HG02852 (cell line): ENCODE measurements around the gene ZBTB14.

Source experiments
- ATAC-seq: cut with Tn5 transposase; IDR thresholded peaks from one replicate; pipeline ENCODE4 v1.9.1; 2021; ENCODE audit warnings: mild to moderate bottlenecking, moderate library complexity; ENCODE audit not compliant: unreplicated experiment

Gene ZBTB14

DNA sequence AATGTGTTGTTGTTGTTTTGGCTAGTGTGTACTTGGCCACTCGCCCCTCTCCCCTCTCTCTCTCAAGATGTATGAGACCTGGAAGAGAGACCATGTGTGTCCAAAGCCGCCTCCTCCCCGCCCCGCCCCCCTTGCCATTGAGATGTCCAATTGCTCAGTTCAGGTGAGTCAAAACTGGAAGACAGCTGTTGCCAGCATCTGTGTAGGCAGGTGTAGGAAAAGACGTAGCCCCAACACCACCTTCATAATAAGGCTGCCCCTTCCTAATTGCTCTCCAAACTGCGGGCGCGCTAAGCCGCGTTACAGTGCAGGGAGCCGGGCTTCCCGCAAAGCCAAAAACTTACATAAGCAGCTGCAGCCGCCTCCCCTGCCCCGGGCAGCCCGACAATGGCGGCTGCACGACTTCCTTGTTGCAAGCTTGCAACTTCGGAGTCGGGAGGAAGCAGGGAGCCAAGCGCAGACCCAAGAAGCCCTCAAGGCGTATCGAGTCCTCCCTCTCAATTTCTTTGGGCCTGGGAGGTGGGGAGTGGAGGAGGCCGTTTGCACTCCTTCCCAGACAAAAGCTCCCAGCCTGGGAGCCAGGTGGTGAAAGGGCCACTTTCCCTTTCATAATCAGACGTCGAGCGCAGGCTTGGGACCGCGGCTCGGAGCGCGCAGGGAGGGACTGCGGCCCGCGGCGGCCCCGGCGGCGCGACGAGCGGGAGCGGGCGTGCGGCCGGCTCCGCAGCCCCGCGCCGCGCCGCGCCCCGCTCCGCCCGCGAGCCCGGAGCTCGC lies 882 bp downstream of the ZBTB14 start:
- peak; percentile 25 for ATAC-seq

DNA sequence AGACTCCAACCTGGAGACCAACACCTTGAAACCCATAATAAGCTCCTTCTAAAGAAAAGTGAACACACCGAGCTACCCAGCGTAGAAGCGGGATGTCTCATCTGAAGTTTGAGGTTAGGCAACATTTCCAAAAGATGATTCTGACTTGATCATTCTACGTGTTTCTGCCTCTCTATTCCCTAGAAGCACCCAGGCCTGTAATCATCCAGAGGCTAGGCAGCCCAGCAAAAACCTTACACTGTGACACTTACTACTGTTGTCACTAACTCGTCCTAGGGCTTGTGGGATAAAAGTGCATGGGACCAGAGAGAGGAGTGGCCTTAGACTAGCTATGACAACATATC lies 1.4 kb downstream of the ZBTB14 start:
- no peak for ATAC-seq

DNA sequence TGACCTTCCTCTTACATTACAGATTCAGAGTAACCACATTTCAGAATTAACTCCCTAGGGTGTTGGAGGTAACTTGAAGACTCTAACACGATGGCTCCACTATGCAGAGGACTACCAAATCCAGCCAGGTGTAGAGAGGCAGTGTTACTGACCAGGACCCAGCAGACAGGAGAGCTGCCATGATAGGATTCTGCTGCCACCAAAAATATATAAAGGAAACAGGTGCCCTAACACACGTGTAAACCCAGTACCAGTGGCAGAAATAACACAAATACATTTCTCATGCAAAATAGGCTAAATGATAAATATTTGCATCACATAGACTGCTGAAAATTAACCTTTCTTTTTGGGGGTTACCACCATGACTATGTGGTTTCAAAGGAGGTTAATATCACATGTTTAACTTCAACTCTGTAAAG lies 7.0 kb downstream of the ZBTB14 start:
- peak; percentile 62 for ATAC-seq

DNA sequence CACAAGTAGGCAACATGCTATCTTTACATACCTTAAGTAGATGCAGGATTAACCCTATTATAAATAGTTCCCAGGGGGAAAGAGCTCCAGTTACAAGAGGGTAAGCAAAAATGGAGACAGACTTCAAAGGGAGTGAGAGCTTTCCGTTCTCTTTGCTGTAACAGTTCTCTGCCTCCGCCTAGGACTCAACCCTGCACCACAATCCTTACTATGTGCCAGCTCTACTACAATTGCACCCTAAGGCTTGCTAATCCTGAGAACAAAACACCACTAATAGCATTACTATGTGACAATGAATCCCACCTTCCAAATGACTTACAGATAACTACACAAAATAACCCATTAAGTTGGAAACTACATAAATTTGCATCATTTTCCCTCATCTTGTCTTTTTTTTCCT lies 7.7 kb downstream of the ZBTB14 start:
- no peak for ATAC-seq

DNA sequence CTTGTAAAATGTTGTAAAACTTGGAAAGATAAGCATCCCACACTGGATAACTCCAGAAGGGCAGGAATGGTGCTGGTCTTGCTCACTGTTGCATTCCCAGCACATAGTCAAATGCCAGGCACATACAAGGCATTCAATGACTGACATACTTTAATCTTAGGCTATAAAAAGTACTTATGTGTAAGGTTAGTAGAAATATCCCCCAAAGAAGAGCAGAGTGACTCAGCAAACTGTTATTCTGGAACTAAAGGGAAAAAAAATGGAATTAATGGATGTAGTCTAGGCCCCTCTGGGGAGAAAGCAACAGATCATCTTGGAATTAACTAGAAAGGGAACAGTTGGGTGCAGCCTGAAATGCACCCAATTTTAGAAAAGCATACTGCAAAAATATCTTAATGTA lies 9.0 kb downstream of the ZBTB14 start:
- ATAC-seq: no peak

DNA sequence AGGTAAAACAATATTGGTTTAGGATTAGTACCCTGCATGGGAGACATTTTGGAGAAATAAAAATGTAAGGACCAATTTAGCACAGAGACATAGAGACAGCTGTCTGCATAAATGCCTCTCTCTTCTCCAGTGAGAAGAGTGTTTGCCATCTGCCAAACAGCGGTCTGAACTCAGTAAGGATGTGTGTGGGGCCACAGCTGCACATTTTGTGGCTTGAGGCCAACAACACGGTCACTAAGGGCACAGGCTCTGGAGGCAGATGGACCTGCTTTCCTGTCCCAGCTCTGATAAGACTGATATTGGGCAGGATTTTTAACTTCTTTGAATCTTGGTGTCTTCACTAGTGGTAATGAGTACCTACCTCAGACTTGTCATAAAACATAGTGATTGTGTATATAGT lies 10.2 kb downstream of the ZBTB14 start:
- ATAC-seq: no peak

DNA sequence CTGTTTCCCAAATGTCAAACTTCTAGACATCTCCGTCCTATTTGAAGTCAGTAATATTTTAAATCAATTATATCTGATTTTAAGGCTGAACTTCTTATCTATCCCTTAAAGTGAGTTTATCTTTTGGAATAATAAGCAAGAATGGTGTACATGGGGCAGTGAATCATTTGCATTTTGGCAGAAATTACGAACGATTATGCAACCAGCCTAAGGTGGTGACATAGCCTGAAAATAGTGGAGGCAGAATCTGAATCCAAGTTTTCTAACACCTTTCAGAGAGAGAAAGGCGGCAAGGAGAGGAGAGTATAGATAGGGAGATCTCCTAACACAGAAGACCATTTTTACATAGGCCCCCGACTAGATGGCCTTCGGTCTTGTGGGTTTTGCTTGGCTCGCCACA lies 10.7 kb downstream of the ZBTB14 start:
- no peak for ATAC-seq

DNA sequence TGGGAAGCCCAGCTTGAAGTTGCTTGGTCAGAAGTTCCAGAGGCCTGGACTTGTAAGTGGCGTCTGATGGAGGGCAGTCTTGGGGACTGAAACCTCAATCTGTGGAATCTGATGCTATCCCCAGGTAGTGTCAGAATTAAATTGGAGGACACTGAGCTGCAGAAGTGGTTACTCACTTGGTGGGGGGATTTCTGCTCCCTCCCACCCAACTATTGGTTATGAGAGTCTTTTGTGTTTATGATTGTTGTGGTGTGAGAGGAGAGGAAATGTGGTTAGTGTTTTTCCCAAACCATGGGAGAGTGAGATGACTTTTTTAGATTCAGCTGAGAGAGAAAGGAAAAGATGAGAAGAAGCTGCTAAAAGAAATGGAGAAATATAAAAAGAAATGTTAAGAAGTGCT lies 12.8 kb downstream of the ZBTB14 start:
- no peak for ATAC-seq

DNA sequence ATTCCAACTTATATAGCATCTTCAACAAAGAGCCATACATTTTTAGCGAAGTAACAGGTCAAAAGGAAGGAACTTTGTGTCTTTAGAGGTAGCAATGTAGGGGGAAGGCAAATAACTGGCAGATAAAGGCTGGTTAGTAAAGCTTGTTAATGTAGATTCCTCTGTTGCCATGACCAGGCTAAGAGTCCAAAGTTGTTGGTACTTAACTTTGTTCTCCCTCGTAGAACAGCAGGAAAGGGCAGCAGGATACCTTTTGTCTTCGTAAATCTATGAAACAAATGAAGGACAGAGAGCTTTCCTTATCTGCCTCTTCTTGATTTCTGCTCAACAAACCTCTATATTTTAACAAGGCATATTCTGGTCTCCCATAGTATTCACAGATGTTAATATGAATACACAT lies 18.6 kb downstream of the ZBTB14 start:
- ATAC-seq: no peak

DNA sequence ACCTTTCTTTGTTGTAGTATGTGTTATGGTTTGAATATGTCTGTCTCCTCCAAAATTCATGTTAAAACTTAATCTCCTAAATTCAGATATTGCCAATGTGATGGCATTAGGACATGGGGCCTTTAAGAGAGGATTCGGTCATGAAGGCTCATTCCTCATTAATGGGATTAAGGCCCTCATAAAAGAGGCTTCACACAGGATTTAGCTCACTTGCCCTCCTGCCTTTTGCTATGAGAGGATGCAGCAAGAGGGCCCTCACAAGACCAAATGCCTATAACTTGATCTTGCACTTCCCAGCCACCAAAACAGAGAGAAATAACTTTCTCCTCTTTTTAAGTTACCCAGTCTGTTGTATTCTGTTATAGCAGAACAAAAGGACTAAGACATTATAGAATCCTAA lies 19.7 kb downstream of the ZBTB14 start:
- no peak for ATAC-seq

DNA sequence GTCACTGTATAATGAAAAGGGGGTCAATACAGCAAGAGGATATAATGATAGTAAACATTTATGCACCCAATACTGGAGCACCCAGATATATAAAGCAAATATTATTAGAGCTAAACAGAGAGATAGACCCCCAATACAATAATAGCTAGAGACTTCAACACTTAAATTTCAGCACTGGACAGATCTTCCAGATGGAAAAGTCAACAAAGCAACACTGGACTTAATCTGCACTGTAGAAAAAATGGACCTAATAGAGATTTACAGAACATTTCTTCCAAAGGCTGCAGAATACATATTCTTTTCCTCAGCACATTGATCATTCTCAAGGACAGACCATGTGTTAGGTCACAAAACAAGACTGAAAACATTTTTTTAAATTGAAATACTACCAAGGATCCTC lies 26.7 kb downstream of the ZBTB14 start:
- ATAC-seq: no peak

DNA sequence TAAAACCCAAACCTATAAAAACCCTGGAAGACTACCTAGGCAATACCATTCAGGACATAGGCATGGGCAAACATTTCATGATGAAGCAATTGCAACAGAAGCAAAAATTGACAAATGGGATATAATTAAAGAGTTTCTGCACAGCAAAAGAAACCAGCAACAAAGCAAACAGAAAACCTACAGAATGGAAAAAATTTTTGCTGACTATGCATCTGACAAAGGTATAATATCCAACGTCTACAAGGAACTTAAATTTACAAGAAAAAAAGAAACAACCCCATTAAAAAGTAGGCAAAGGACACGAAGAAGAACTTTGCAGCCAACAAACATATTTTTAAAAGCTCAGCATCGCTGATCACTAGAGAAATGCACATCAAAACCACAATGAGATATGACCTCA lies 28.8 kb downstream of the ZBTB14 start:
- ATAC-seq: no peak

DNA sequence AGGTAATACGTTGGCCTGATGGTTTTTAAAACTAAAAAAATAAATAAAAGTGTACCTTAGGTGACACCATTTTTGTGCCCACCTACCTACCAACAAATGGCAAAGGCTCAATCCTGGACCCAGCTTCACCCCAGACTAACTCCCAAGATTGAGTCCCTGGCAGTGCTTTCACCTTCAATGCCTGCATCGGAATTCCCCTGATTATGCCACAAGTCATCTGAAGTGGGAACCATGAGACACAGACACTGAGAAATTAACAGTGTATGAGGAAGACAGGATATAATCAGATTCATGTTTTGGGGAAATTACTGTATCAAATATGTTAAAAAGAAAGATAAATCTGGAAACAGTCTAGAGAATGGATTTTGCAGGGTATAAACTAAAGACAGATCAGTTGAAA lies 41.6 kb downstream of the ZBTB14 start:
- ATAC-seq: peak; percentile 60

DNA sequence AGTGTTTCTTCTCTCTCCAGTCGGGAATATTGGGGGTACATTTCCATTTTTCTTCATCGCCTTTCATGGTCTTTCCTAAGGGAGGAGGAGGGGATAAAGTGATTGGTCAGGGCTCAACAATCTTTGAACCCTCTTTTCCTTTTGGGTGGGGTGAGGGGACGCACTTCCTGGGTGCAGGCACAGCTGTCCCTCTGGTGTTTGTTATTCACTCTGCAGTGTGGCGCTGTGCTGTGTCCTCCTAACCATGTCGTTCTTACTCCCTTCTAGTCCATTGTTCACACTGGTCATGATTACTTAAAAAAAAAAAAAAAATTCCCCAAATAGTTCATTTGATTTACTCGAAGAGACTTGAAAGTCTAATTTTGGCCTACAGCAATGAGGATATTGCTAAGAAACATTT lies 44.4 kb downstream of the ZBTB14 start:
- ATAC-seq: no peak

DNA sequence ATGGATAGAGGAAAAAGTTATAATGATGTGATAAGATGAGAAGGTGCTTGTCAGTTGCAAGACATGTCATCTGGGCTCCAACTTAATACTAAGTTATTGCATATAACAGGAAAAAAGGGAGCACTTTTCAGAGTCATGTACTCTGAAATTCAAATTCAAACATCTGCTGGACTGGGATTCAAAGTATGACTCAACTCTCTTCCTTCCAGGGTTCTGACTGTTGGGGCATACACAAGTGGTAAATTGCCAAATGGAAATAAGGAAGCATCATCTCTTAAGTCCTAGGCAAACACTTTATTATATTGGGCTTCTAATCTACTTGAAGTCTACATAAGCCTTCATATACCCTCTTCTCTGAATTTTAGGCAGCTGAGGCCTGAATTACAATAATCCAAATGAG lies 44.9 kb downstream of the ZBTB14 start:
- no peak for ATAC-seq

DNA sequence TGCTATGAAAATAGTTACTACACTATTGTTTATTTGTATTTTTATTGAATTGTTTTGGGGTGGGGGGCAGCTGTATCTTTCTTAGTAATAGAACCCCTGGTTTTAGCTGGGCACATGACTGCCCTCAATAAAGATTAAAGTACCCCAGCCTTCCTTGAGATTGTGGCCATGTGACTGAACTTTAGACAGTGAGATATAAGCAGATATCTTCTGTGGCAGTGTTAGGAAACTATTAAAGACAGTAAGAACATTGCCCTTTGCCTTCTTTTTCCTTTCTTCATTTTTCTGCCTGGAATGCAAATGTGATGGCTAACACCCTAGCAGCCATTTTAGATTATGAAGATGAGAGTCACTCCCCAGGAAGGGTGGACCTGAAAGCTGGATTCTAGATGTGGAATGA lies 50.6 kb downstream of the ZBTB14 start:
- ATAC-seq: no peak

DNA sequence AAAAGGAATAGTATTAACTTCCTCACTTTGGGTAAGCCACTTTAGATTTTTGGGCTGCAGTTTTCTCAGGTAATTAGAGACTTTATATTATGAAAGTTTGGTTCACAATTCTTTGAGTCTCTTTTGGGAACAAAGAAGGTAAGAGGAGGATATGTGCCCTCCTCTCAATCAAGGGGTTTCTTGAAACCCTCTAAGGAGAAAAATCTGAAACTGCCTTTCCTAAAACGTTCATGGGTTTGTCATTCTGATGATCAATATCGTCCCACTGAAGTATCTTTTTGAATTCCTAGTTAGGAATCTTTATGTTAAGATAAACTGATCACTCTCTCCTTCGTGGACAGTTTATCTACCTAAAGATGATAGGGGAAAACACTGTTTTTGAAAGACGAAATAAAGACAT lies 56.1 kb downstream of the ZBTB14 start:
- ATAC-seq: no peak
